Endothelial cell of umbilical vein (primary cell): ENCODE results near the gene SOX11. TPM values are rescaled to one million over a fixed set of nuclear protein-coding genes. Genes with fewer than 3 reads are reported as not detected.

ENCODE experiments used
- BruUV-seq: library from RNA; stranded (reverse); fragments of 400-500 nt; replicated peaks from 2 replicates; lab custom pipeline; 2021; lab: Mats Ljungman, UMichigan
- CTCF ChIA-PET: fragments of 300-600, 350-600 bp; sonication (Branson Sonifier 250); formaldehyde crosslinking; loops from one replicate; lab custom pipeline; 2021; ENCODE audit warnings: antibody characterized with exemption, inconsistent platforms; lab: Charles Lee
- POLR2A ChIA-PET: fragments of 300-600, 350-600 bp; sonication (Branson Sonifier 250); formaldehyde crosslinking; loops from one replicate; lab custom pipeline; 2021; ENCODE audit warnings: antibody characterized with exemption, inconsistent platforms; lab: Charles Lee
- DNase-seq: peaks from one replicate; pipeline ENCODE4 v3.0.0-alpha.2; 2011; ENCODE audit warnings: low read depth, low spot score
- FAIRE-seq: peaks from 2 replicates; lab custom pipeline; 2011; peaks lifted over from hg19 to GRCh38; lab: Jason Lieb, UNC
- H2AFZ ChIP-seq: 2 replicates; pipeline ENCODE4 v1.6.0; 2012; ENCODE audit warnings: low read depth, low read length, control low read depth, inconsistent platforms
- H3K27ac ChIP-seq: 2 replicates; pipeline ENCODE4 v1.5.1; 2011; ENCODE audit warnings: low read depth, mild to moderate bottlenecking, control low read depth, low read length, moderate library complexity; ENCODE audit not compliant: insufficient read depth
- H3K27me3 ChIP-seq, 2 experiments: 2 replicates each; pipeline versions ENCODE4 v1.6.0 to v1.6.1; 2011; ENCODE audit warnings: low read length in 2 of 2, mixed read lengths in 1 of 2; ENCODE audit not compliant: control insufficient read depth in 2 of 2, insufficient read depth in 2 of 2
- H3K36me3 ChIP-seq, 2 experiments: 2 replicates in 1 of 2; 3 replicates in 1 of 2; pipeline ENCODE4 v1.5.1; 2011; ENCODE audit warnings: low read length in 2 of 2, mild to moderate bottlenecking in 1 of 2, moderate library complexity in 1 of 2; ENCODE audit not compliant: control insufficient read depth in 2 of 2, insufficient read depth in 2 of 2; ENCODE audit errors: extremely low read depth in 1 of 2
- H3K4me1 ChIP-seq: 3 replicates; pipeline ENCODE4 v1.5.1; 2011; ENCODE audit warnings: mild to moderate bottlenecking, low read length; ENCODE audit not compliant: control insufficient read depth, insufficient read depth; ENCODE audit errors: extremely low read depth
- H3K4me2 ChIP-seq: 2 replicates; pipeline ENCODE4 v1.6.1; 2011; ENCODE audit warnings: low read length, control low read depth, mixed read lengths; ENCODE audit not compliant: insufficient read depth
- H3K4me3 ChIP-seq, 3 experiments: fragments of 200-600 bp in 1 of 3; sonication (generic), shearing (Covaris generic) in 1 of 3; replicated peaks in 1 of 3; 2 replicates each; pipeline ENCODE4 v1.5.1; 2011 to 2016; ENCODE audit warnings: control low read depth in 3 of 3, low read length in 3 of 3, mild to moderate bottlenecking in 2 of 3, inconsistent platforms in 1 of 3, low read depth in 1 of 3, moderate library complexity in 1 of 3; ENCODE audit not compliant: insufficient read depth in 1 of 3
- H3K79me2 ChIP-seq: 2 replicates; pipeline ENCODE4 v1.6.0; 2012; ENCODE audit warnings: low read length, inconsistent platforms; ENCODE audit not compliant: control insufficient read depth, insufficient read depth
- H3K9ac ChIP-seq: replicated peaks from 2 replicates; pipeline ENCODE3; 2011; ENCODE audit warnings: low read length, control low read depth; ENCODE audit not compliant: insufficient read depth; ENCODE audit errors: extremely low read depth
- H3K9me1 ChIP-seq: replicated peaks from 3 replicates; pipeline ENCODE4 v1.6.0; 2011; ENCODE audit warnings: mild to moderate bottlenecking, low read length; ENCODE audit not compliant: control insufficient read depth, insufficient read depth; ENCODE audit errors: extremely low read depth
- H3K9me3 ChIP-seq: replicated peaks from 2 replicates; pipeline ENCODE4 v1.5.1; 2012; ENCODE audit warnings: low read length, inconsistent platforms; ENCODE audit not compliant: control insufficient read depth, insufficient read depth
- H4K20me1 ChIP-seq: replicated peaks from 2 replicates; pipeline ENCODE3; 2011; ENCODE audit warnings: mild to moderate bottlenecking, low read length; ENCODE audit not compliant: control insufficient read depth, insufficient read depth; ENCODE audit errors: extremely low read depth
- EZH2 ChIP-seq: IDR thresholded peaks from 2 replicates; pipeline ENCODE4 v1.6.1; 2012; ENCODE audit warnings: borderline replicate concordance, low read depth, mild to moderate bottlenecking, moderate library complexity, low read length, inconsistent platforms; ENCODE audit not compliant: severe bottlenecking
- FOS ChIP-seq: IDR thresholded peaks from 2 replicates; pipeline ENCODE4 v1.6.1; 2011; ENCODE audit warnings: mild to moderate bottlenecking, low read length, moderate library complexity, borderline replicate concordance; ENCODE audit not compliant: insufficient read depth
- GATA2 ChIP-seq: IDR thresholded peaks from 2 replicates; pipeline ENCODE4 v1.7.0; 2011; ENCODE audit warnings: low read depth, mild to moderate bottlenecking, moderate library complexity, mixed read lengths, low read length; ENCODE audit not compliant: insufficient read length, insufficient read depth
- JUN ChIP-seq: IDR thresholded peaks from 2 replicates; pipeline ENCODE4 v1.6.1; 2011; ENCODE audit warnings: borderline replicate concordance, low read depth; ENCODE audit not compliant: insufficient read length, insufficient read depth
- MYC ChIP-seq: IDR thresholded peaks from one replicate; pipeline ENCODE4 v1.6.1; 2011; ENCODE audit warnings: mild to moderate bottlenecking, low read depth, low read length
- POLR2A ChIP-seq: IDR thresholded peaks from 2 replicates; pipeline ENCODE4 v1.6.1; 2012; ENCODE audit warnings: low read depth, mild to moderate bottlenecking, control low read depth, low read length
- dilution Hi-C: fragments of 300-500 bp; cut with MboI; formaldehyde crosslinking; loops from one replicate; pipeline ENCODE4 v1.15.0; 2019; ENCODE audit warnings: low sequenced_read_pairs; ENCODE audit not compliant: extremely low pct_ligation_motif_present
- intact Hi-C: fragments of 100-400 bp; cut with micrococcal nuclease; formaldehyde crosslinking; loops from one replicate; pipeline ENCODE4 v1.10.0; 2022
- polyA plus RNA-seq, 4 experiments: library from polyadenylated mRNA; depleted of rRNA in 3 of 4; stranded (reverse) in 3 of 4; unstranded in 1 of 4; fragments of >200 nt; gene quantifications; 2 replicates each; pipeline versions ENCODE4 v1.2.1 to v1.2.3, GENCODE V29; 2011 to 2012; ENCODE audit warnings: missing spikeins in 1 of 4
- total RNA-seq: library from RNA; stranded (reverse); gene quantifications from 2 replicates; pipeline ENCODE4 v1.2.3, GENCODE V29; 2021
- TF ChIP-seq, protein P1 (sequence below): IDR thresholded peaks from 2 replicates; pipeline ENCODE4 v1.6.1; 2011; ENCODE audit not compliant: insufficient read depth, insufficient read length

Gene SOX11
- total and polyA plus RNA-seq, 2 donors (not counting 3 experiments of a cell fraction or from before 2014, with no cell fraction given): not detected

DNA sequence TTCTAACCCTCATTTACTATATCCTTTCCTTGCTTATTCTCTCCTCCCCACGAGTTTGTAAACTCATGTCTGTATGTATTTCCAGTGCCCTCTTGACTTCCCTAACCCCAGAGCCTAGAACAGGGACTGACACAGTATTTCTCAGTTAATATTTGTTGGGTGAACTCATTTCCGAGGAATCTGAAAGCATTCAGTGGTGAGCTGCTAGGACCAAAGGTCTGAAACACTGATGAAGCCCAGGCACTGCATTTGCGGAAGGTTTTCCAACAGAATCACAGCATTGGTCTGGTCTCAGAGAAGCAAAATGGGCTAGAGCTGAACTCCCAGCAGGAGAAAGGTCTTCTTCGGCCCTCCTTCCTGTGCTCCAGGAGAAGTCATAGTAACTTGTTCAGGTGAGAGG is 56.8 kb downstream of the SOX11 start:
- FAIRE-seq (no peak), DNase-seq (no peak)
- Histone ChIP-seq H3K9me3 (no peaks in the 10 kb centered on the region), H3K79me2 (no peaks in the 10 kb centered on the region), H3K9me1 (no peaks in the 10 kb centered on the region), H3K4me3 (no peak overlapping the region), H3K4me1 (no peaks in the 10 kb centered on the region), H3K4me2 (no peak overlapping the region), H4K20me1 (no peaks in the 10 kb centered on the region), H2AFZ (no peak overlapping the region), H3K27me3 (no peaks in the 10 kb centered on the region), H3K27ac (no peak overlapping the region), H3K9ac (no peak overlapping the region), H3K36me3 (no peaks in the 10 kb centered on the region)
- TF ChIP-seq GATA2 (no peak), FOS (no peak), MYC (no peak)
- TF ChIP-seq, protein P1, sequence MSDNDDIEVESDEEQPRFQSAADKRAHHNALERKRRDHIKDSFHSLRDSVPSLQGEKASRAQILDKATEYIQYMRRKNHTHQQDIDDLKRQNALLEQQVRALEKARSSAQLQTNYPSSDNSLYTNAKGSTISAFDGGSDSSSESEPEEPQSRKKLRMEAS: no peak
- POLR2A ChIA-PET: no interaction called here
- CTCF ChIA-PET: no interaction called here
- dilution Hi-C loops (no loop called here), intact Hi-C loops (no loop called here)
- no TSS peak for BruUV-seq

DNA sequence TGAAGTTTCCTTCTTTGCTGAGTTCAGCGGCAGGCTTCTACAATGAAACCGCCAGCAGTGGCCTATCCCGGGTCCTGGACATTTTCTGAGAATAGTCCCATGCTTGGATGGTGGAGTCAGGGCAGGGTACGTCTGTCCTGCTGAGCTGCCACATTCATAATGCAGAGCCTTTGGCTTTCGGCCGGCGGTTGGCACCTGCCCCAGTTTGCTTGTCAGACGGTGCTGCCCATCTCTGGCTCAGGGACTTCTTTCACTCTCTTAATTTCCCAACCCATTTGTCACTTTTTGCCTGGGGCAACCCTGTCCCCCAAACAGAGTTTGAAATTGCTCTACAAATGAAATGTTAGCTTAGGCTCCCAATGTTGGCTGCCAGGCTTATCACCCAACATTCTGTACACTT is 57.2 kb downstream of the SOX11 start:
- Histone ChIP-seq H3K27me3 (no peaks in the 10 kb centered on the region), H4K20me1 (no peaks in the 10 kb centered on the region), H2AFZ (no peak overlapping the region), H3K9ac (no peak overlapping the region), H3K4me2 (no peak overlapping the region), H3K4me3 (no peak overlapping the region), H3K9me1 (no peaks in the 10 kb centered on the region), H3K9me3 (no peaks in the 10 kb centered on the region), H3K36me3 (no peaks in the 10 kb centered on the region), H3K79me2 (no peaks in the 10 kb centered on the region), H3K4me1 (no peaks in the 10 kb centered on the region), H3K27ac (no peak overlapping the region)
- no TSS peak for BruUV-seq
- ChIA-PET POLR2A (no interaction called here), CTCF (no interaction called here)
- dilution Hi-C loops: no loop called here
- FAIRE-seq: no peak
- no peak for TF ChIP-seq GATA2
- TF ChIP-seq, protein P1: no peak
- no peak for TF ChIP-seq EZH2
- TF ChIP-seq JUN: no peak
- TF ChIP-seq POLR2A: no peak
- no peak for TF ChIP-seq MYC
- intact Hi-C loops: no loop called here
- no peak for DNase-seq
